GM19035 (cell line): ENCODE data around the gene ATP1A3.

Source experiments
- ATAC-seq: cut with Tn5 transposase; IDR thresholded peaks from one replicate; pipeline ENCODE4 v1.9.1; 2021; ENCODE audit not compliant: unreplicated experiment

Gene ATP1A3

DNA sequence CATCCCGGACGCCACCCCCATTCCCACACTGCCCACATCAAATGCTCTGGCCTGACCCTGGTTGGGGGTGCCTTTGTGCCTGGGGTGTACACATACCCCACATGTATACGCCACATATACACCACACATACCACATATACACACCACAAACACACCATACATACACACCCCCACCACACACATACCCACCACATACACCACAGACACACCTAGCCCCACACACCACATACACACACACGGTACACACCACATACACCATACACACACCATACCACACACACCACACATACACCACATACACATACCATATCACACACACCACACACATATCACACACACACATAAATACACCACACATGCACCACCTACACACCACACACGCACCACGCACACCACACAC, 75.9 kb downstream of the ATP1A3 start:
- no peak for ATAC-seq

DNA sequence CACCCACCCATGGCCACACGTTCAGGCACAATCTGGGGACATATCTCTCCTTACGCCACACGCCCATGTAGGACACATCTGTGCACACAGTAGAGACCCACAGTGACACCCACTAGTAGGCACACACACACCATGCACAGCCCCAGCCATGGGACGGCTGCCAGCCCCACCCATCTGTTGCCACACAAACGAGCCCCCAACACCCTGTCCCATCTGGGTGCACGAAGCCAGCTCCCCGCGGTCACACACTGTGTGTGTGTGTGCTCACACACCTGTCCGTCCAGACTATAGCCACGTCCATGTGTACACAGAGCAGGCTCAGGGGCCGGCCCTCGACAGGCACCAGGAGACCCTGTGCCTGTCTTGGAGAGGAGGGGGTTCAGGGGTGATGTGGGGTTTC, 76.4 kb downstream of the ATP1A3 start:
- no peak for ATAC-seq
